GM18520 (cell line): Measurements from ENCODE around the gene PADI1.

ENCODE experiments used
- ATAC-seq: cut with Tn5 transposase; IDR thresholded peaks from one replicate; pipeline ENCODE4 v1.9.1; 2021; ENCODE audit not compliant: unreplicated experiment

Gene PADI1

DNA sequence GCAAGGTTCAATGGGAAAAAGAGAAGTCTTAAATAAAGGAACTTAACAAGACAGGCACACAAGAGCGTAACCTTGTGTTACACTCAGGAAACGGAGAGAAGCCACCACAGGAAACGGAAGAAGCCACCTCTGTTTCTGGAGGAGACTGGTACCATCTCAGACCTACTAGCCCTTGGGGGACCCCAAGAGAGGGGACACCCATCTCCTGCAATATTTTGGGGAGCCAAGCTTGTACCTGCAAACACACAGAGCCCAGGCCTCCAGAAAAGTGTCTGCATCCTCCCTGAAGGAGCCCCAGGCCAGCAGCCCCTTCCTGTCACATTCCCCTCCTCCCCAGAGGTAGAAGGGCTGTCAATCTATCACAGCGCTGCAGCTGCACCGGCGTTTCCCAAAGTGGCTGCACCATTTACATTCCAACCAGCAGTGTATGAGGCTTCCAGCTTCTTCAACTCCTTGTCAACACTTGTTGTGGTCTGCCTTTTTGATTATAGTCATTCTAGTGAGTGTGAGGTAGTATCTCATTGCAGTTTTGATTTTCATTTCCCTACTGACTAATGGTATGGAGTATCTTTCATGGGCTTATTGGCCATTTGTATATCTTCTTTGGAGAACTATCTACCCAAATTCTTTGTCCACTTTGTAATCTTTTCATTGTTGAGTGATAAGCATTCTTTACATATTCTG is 23.0 kb upstream of the PADI1 start:
- ATAC-seq: no peak

DNA sequence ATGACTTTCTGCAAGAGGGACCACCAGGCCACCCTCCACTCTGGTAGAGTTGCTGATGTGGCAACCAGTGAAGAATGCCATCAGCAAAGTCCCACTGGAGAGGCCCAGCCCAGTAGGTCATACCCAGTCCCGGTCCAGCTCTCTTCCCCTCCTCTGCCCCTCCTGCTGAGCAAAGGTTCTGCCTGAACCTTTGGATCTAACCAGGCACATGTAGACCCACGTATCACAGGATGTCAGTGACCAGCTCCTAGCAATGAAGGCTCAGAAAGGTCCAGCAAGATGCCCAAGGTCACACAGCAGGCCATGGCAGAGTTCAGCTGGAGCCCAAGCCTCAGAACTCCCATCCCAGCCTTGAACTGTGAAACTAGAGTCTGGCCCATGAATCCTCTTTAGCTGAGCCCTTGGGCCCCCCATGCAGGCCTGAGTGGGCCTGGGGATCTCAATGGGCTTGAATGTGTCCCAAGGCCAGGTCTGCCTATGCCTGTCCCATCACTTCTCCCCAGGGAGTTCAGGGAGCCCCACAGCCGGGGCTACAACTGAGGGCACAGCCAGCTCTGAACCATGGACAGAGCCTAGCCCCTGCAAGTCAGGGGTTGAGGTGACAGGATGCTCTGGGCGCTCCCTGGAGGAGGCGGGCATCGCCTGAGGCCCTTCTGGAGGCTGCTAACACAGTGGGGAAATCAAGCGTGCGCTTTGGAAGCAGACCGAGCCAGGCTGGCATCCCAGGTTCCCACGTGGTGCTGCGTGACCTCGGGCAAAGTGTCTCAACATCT is 21.4 kb upstream of the PADI1 start:
- no peak for ATAC-seq

GRCh38 chr1:17184161-17184665 is 20.7 kb upstream of the PADI1 start:
- ATAC-seq: no peak

DNA sequence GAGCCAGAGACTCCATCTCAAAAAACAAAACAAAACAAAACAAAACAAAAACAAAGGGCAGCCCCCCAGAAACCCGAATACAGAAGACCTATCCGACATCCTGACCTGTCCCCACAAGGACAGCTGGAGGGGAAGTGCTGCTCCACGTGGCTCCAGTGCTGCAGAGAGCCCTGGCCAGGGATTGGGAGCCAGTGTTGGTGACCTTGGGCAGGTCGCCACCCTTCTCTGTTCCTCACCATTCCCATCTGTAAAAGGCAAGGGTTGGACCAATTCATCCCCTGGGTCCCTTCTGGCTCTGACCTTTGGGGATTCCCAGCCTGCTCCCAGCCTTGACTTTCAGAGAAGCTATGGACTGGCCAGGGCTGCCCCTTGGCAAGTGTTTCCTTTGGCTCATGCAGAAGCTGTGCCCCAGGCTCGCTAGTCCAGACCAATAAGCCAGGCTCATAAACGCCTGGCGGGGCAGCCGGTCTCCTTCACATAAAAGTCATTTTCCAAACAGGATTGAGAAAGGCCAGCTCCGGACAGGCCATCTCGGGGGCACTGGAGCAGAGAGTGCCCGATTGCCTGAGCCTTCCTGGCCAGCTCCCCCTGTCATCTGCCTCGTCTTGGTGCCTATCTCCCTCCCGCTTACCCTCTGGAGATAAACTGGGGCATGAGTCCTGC is 20.0 kb upstream of the PADI1 start:
- ATAC-seq: no peak

DNA sequence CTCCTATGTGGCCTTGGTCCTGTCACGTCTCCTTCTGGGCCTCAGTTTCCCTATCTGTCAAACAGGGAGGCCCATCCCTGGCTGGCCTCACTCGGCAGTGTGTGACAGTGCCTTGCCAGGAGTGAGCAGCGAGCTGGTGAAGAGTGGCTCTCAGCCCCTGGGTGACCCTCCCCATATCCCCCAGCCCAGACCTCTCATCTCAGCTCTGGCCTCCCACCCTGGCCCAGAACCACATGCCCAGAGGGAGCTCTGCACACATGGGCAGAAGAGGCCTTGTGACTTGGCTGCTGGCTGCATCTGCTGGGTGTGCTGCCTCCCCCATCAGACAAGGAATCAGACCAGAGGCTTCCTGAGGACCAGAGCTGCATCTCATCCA is 19.5 kb upstream of the PADI1 start:
- no peak for ATAC-seq

- ATAC-seq: no peak
Observed at GRCh38 chr1:17186216-17186909, 18.6 kb upstream of the PADI1 start.

DNA sequence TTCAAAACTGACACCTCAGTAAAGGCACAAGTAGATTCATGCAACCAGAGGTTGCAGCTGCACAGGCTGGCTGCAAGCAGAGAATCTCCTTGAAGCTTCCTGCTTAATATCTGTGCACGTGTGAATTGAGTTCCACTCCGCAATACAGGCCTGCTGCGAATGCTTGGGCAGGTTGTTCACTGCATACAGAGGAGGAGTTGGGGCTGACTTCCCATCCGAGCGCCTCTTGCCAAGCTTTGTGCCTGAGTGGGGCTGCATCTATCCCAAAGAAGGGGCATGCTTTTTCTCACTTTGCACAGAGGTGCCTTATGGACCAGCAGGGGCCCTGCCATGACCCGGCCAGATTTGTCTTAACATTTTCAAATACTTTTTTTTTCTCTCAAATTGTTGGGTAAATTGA is 17.9 kb upstream of the PADI1 start:
- ATAC-seq: no peak

- no peak for ATAC-seq
Observed at GRCh38 chr1:17188217-17188616, 16.7 kb upstream of the PADI1 start.

- ATAC-seq: no peak
Observed at GRCh38 chr1:17188889-17189631, 15.9 kb upstream of the PADI1 start.

DNA sequence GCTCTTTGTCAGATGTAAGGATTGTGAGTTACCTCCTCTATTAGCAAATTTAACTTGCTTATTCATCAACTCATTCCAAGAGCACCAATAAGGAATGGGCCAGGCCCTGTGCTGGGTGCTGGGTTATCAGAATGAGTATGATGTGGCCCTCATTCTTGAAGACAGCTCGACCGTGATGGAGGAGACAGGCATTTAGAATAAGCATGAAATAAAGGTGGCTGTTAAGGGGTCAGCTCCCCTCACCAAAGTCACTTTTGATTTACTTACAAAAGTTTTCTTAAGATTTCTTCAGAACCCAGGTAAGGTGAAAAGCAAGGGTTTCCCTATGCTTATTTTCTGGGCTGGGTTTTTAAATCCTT is 15.3 kb upstream of the PADI1 start:
- ATAC-seq: no peak

GRCh38 chr1:17190010-17190995 is 14.6 kb upstream of the PADI1 start:
- no peak for ATAC-seq

DNA sequence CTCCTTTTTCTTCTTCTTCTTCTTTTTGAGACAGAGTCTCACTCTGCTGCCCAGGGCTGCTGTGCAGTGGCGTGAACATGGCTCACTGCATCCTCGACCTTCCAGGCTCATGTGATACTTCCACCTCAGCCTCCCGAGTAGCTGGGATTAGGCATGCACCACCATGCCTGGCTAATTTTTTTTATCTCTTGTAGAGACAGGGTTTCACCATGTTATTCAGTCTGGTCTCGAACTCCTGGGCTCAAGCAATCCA is 13.0 kb upstream of the PADI1 start:
- no peak for ATAC-seq

DNA sequence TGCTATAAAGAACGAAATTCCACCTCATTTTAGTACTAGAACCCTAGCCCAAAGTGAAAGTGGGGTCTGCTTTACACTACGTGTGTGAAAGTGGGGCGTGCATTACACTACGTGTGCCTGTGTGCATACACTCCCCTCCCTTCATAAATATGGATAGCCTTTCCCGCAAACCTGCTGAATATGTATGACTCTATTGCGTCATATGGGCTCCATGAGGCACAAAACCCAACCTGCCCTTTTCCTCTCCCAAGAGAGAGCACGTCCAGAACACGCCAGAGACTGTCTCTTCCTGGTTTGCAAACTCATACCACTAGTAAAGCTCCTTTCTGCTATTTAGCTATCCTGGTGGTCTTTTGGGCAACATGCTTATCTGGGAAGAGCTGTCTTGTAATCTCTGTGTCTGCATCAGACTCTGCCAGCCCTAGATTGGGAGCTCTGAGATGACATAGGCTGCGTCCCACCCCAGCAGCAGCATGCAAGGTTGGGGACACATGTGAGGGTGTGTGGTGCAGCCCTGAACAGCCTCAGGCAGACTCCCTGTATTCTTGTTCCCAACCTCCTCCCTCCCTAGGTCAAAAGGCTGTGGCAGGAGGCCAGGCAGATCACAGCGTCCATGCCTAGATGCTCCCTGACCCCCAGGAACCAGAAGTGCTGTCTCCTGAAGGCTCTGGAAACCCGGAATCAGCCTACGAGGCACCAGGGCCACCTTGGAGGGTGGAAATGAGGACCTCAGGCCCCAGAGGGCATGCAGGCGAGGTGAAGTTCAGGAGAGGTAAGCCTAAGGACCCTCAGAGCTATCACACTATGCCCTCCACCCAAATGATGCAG is 12.3 kb upstream of the PADI1 start:
- ATAC-seq: no peak

DNA sequence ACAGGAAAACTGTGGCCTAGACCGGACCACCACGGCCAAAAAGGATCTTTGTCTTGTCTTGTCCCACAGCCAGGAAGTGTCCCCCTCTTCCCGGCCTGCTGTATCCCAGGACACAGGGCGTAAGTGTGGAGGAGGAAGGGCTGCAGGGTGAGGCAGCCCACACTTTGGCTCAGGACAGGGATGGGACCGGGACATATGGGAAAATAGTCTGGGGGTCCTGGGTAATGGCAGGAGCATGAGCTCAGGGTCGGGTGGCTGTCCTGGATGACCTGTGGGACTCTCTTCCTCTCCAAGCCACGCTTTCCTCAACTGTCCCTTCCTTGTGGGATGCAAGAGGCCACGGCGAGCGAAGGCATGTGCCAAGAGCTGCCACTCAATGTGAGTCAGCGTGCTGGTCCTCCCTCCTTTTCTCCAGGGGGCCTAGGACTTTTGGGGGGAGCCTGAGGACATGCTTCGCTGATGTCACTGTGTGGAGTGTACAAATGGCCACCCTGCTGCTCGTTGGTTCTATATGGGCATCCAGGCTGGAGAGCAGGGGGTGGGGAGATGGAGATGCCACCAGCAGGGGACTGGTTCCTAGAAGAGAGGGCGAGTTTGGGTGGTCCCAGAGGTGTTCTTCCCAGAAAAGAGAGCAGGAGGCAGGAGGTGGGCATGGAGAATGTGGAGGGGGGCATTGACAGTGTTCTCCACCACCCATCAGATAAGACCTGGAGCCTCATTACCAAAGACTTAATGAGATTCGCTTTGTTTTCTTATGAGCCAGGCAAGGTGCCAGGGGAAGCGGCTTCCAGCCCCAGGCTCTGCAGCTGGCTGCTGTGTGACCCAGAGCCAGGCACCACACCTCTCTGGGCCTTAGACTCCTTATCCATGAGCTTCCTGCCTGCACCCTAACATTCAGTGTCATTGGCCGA is 11.5 kb upstream of the PADI1 start:
- no peak for ATAC-seq

DNA sequence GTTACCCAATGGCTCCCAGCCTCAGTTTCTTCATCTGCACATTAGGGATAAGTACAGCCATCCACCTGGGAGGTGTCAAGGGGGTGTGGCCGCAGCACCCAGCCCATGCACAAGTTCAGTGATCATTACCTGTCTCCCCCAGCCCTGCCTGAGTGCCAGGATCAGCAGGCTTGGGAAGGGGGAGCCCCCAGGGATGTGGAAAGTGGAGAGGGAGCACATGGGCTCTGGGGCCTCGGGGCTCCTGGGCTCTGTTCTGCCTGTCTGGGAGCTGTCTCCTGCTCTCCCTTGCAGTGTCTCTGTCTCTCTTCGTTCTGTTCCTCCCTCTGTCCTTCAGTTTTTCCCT is 10.8 kb upstream of the PADI1 start:
- no peak for ATAC-seq

- no peak for ATAC-seq
Observed at GRCh38 chr1:17194615-17195528, 10.1 kb upstream of the PADI1 start.

GRCh38 chr1:17195731-17196130 is 9.2 kb upstream of the PADI1 start:
- ATAC-seq: no peak
